HG03575 (cell line): ENCODE results near the gene BCL7C.

Experiments
- ATAC-seq: cut with Tn5 transposase; IDR thresholded peaks from one replicate; pipeline ENCODE4 v1.9.1; 2021; ENCODE audit not compliant: unreplicated experiment, insufficient number of reproducible peaks, low FRiP score; ENCODE audit errors: extremely low read depth

Gene BCL7C

GRCh38 chr16:30840611-30841010 is 53.3 kb downstream of the BCL7C start:
- no peak for ATAC-seq

GRCh38 chr16:30839523-30840227 is 54.2 kb downstream of the BCL7C start:
- no peak for ATAC-seq

- ATAC-seq: no peak
Observed at GRCh38 chr16:30838876-30839471, 54.9 kb downstream of the BCL7C start.

- ATAC-seq: no peak
Observed at GRCh38 chr16:30837904-30838303, 56.0 kb downstream of the BCL7C start.
